Heart left ventricle (tissue), 13 donors: ENCODE data around the gene KLHL42.

ENCODE experiments used
- POLR2A ChIP-seq, 2 donors: fragments of 450-650 bp; IDR thresholded peaks; one replicate each; pipeline ENCODE4 v1.6.1; 2017; ENCODE audit warnings: antibody characterized with exemption in 2 of 2, mild to moderate bottlenecking in 2 of 2, moderate library complexity in 2 of 2
- TF ChIP-seq, protein P1 (sequence below), 12 donors: fragments of 200-600 bp; sonication (generic) in 4 of 12; IDR thresholded peaks; one replicate each; pipeline versions ENCODE4 v1.5.0 to v1.8.0; 2018 to 2022; ENCODE audit warnings: antibody characterized with exemption in 12 of 12, mild to moderate bottlenecking in 5 of 12
- donor health status: ischemic (EF 13 %, LVEDD 7.1; RV severe dilation, severe dysfunction).
- donor health status: DM: no; HTN: yes; CAD: no.
- donor health status: DM: no; HTN: no; CAD: no.
- donor health status: ischemic (EF 25% LVEDD 6.9; RV normal size, moderate dysfunction).
- donor health status: ischemic (EF 25% LVEDD 5.7; RV mildly dilated, moderate dysfunction).
- donor health status: ischemic (EF 35%, LVEDD 5.7; RV mildly dilated, moderate dysfunction).
- donor health status: nonischemic (EF 11% LVEDD 7.7; RV severe dilation, severe dysfunction).
- donor health status: DM: yes; HTN: yes; CAD: no.
- donor health status: PGD.
- donor health status: ischemic (EF 29% LVEDD 5.4; RV normal size, mild dysfunction).
- donor health status: nonischemic (EF 23%, LVEDD 6.1; RV moderate dilation, normal function).

DNA sequence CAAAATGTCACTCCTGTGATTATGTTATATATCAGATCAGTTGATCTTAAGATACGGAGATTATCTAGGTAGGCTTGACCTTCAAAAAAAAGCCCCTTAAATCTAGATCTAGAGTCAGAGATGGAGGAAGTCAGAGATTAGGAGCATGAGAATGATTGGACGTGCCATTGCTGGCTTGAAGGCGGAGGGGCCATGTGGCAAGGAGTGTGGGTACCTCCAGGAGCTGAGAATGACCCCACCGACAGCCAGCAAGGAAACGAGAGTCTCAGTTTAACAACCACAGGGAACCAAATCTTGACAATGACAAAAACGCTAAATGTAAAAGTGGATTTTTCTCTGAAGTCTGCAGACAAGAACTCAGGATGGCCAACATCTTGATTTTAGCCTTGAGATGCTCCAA, 32.5 kb downstream of the KLHL42 start:
- TF ChIP-seq, protein P1, sequence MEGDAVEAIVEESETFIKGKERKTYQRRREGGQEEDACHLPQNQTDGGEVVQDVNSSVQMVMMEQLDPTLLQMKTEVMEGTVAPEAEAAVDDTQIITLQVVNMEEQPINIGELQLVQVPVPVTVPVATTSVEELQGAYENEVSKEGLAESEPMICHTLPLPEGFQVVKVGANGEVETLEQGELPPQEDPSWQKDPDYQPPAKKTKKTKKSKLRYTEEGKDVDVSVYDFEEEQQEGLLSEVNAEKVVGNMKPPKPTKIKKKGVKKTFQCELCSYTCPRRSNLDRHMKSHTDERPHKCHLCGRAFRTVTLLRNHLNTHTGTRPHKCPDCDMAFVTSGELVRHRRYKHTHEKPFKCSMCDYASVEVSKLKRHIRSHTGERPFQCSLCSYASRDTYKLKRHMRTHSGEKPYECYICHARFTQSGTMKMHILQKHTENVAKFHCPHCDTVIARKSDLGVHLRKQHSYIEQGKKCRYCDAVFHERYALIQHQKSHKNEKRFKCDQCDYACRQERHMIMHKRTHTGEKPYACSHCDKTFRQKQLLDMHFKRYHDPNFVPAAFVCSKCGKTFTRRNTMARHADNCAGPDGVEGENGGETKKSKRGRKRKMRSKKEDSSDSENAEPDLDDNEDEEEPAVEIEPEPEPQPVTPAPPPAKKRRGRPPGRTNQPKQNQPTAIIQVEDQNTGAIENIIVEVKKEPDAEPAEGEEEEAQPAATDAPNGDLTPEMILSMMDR (IDR thresholded peaks at IDR 0.05), result no peak
- TF ChIP-seq POLR2A (IDR thresholded peaks at IDR 0.05), result no peak
